ENCODE results near the gene GRIN2A. TPM values are rescaled to one million over a fixed set of nuclear protein-coding genes. Genes with fewer than 3 reads are reported as not detected.

GRIN2A gene
- total and polyA plus RNA-seq, 2 donors (not counting 3 experiments of a cell fraction or from before 2014, with no cell fraction given): not detected

GRCh38 chr16:9738690-9739089 lies 443.5 kb downstream of the GRIN2A start:
- no peaks in the 10 kb centered on the region for H3K27me3 ChIP-seq (ENCODE audit: control insufficient read depth in 2 of 2, insufficient read depth in 2 of 2, low read length in 2 of 2)
- TF ChIP-seq EZH2 (IDR thresholded peaks at IDR 0.05; ENCODE audit: borderline replicate concordance, low read depth, low read length, severe bottlenecking) (no peak), JUN (IDR thresholded peaks at IDR 0.05; ENCODE audit: borderline replicate concordance, insufficient read depth, insufficient read length, low read depth) (no peak), GATA2 (IDR thresholded peaks at IDR 0.05; ENCODE audit: insufficient read depth, insufficient read length, low read depth, low read length) (no peak), POLR2A (IDR thresholded peaks at IDR 0.05; ENCODE audit: low read depth, low read length) (no peak), MAX (IDR thresholded peaks at IDR 0.05; ENCODE audit: insufficient read depth, insufficient read length) (no peak), FOS (IDR thresholded peaks at IDR 0.05; ENCODE audit: borderline replicate concordance, insufficient read depth, low read length) (no peak), CTCF (IDR thresholded peaks at IDR 0.05; ENCODE audit: extremely low read depth in 1 of 2, insufficient read depth in 1 of 2, low read depth in 1 of 2, low read length in 2 of 2) (no peak), POLR2AphosphoS5 (IDR thresholded peaks at IDR 0.05; ENCODE audit: insufficient read depth, low read depth, low read length) (no peak), MYC (IDR thresholded peaks at IDR 0.05; ENCODE audit: low read depth, low read length) (no peak)
- DNase-seq (ENCODE audit: low read depth, low spot score) (no peak), FAIRE-seq (no peak)
- no peaks in the 10 kb centered on the region for H4K20me1 ChIP-seq (replicated peaks; ENCODE audit: control insufficient read depth, extremely low read depth, insufficient read depth, low read length)
- BruUV-seq (replicated peaks): no TSS peak
- ChIA-PET POLR2A (no interaction called here), CTCF (no interaction called here)
- intact Hi-C loops (cut with micrococcal nuclease): no loop called here
- dilution Hi-C loops (cut with MboI; ENCODE audit: extremely low pct_ligation_motif_present, low sequenced_read_pairs): no loop called here
- H3K79me2 ChIP-seq (ENCODE audit: control insufficient read depth, insufficient read depth, low read length): no peaks in the 10 kb centered on the region
- H3K4me1 ChIP-seq (ENCODE audit: control insufficient read depth, extremely low read depth, insufficient read depth, low read length): no peaks in the 10 kb centered on the region
- no peak overlapping the region for H3K27ac ChIP-seq (ENCODE audit: insufficient read depth, low read depth, low read length)
- no peak overlapping the region for H3K9ac ChIP-seq (replicated peaks; ENCODE audit: extremely low read depth, insufficient read depth, low read length)
- H3K9me1 ChIP-seq (replicated peaks; ENCODE audit: control insufficient read depth, extremely low read depth, insufficient read depth, low read length): no peaks in the 10 kb centered on the region
- H3K9me3 ChIP-seq (replicated peaks; ENCODE audit: control insufficient read depth, insufficient read depth, low read length): no peaks in the 10 kb centered on the region
- H3K4me3 ChIP-seq (replicated peaks in 1 of 3; ENCODE audit: insufficient read depth in 1 of 3, low read depth in 1 of 3, low read length in 3 of 3): no peak overlapping the region
- H3K4me2 ChIP-seq (ENCODE audit: insufficient read depth, low read length): no peak overlapping the region
- H3K36me3 ChIP-seq (ENCODE audit: control insufficient read depth in 2 of 2, extremely low read depth in 1 of 2, insufficient read depth in 2 of 2, low read length in 2 of 2): no peaks in the 10 kb centered on the region
- H2AFZ ChIP-seq (ENCODE audit: low read depth, low read length): no peak overlapping the region
